HL-60 (cell line): Measurements from ENCODE around the gene ASTN2.

Experiments used
- DNase-seq, 2 experiments: peaks; one replicate each; pipeline ENCODE4 v3.0.0-alpha.2; 2010 to 2020; ENCODE audit warnings: low read depth in 1 of 2, low spot score in 1 of 2
- H3K27ac ChIP-seq: fragments of 250-450 bp; sonication (Bioruptor Pico); replicated peaks from 2 replicates; pipeline ENCODE4 v1.5.1; 2020; ENCODE audit warnings: mild to moderate bottlenecking, moderate library complexity
- H3K27me3 ChIP-seq: fragments of 250-450 bp; sonication (Bioruptor Pico); 2 replicates; pipeline ENCODE4 v1.5.1; 2021; ENCODE audit warnings: mild to moderate bottlenecking, moderate library complexity; ENCODE audit not compliant: insufficient read depth, poor library complexity, severe bottlenecking
- H3K4me3 ChIP-seq: replicated peaks from 2 replicates; pipeline ENCODE4 v1.5.1; 2011; ENCODE audit warnings: mild to moderate bottlenecking, control low read depth, low read length; ENCODE audit not compliant: insufficient read depth
- GABPA ChIP-seq: IDR thresholded peaks from 2 replicates; pipeline ENCODE4 v1.6.1; 2012; ENCODE audit warnings: low read depth
- POLR2AphosphoS5 ChIP-seq: IDR thresholded peaks from 2 replicates; pipeline ENCODE4 v1.6.1; 2012; ENCODE audit warnings: low read depth
- SPI1 ChIP-seq: IDR thresholded peaks from 2 replicates; pipeline ENCODE4 v1.6.1; 2012; ENCODE audit warnings: low read depth, mild to moderate bottlenecking, borderline replicate concordance
- TF ChIP-seq, protein P1 (sequence below): IDR thresholded peaks from 2 replicates; pipeline ENCODE4 v1.6.1; 2012; ENCODE audit warnings: low read depth; ENCODE audit not compliant: insufficient replicate concordance
- TF ChIP-seq, protein P2 (sequence below): IDR thresholded peaks from one replicate; pipeline ENCODE4 v1.5.1; 2011; ENCODE audit warnings: low read length, control low read depth, inconsistent platforms; ENCODE audit not compliant: insufficient read depth

ASTN2 gene

DNA sequence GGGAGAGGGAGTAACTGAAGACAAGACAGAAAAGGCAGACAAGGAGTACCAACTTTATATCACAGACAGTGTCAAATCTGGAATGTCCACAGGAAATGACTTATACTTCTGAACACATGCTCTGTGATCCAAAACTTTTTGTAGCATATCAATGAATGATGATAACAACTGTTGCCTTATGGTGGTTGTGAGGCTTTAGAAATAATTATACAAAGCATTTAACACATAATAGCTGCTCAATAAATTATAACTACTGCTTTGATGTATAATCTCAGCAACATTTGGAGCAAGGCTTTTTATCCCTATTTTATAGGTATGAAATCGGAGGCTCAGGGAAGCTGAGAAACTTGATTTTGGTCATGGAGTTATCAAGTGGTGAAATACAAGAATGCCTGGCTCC, 3.3 kb upstream of the ASTN2 start:
- TF ChIP-seq SPI1 (no peak), GABPA (no peak), POLR2AphosphoS5 (no peak)
- TF ChIP-seq, protein P1, sequence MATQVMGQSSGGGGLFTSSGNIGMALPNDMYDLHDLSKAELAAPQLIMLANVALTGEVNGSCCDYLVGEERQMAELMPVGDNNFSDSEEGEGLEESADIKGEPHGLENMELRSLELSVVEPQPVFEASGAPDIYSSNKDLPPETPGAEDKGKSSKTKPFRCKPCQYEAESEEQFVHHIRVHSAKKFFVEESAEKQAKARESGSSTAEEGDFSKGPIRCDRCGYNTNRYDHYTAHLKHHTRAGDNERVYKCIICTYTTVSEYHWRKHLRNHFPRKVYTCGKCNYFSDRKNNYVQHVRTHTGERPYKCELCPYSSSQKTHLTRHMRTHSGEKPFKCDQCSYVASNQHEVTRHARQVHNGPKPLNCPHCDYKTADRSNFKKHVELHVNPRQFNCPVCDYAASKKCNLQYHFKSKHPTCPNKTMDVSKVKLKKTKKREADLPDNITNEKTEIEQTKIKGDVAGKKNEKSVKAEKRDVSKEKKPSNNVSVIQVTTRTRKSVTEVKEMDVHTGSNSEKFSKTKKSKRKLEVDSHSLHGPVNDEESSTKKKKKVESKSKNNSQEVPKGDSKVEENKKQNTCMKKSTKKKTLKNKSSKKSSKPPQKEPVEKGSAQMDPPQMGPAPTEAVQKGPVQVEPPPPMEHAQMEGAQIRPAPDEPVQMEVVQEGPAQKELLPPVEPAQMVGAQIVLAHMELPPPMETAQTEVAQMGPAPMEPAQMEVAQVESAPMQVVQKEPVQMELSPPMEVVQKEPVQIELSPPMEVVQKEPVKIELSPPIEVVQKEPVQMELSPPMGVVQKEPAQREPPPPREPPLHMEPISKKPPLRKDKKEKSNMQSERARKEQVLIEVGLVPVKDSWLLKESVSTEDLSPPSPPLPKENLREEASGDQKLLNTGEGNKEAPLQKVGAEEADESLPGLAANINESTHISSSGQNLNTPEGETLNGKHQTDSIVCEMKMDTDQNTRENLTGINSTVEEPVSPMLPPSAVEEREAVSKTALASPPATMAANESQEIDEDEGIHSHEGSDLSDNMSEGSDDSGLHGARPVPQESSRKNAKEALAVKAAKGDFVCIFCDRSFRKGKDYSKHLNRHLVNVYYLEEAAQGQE, result no peak
- TF ChIP-seq, protein P2, sequence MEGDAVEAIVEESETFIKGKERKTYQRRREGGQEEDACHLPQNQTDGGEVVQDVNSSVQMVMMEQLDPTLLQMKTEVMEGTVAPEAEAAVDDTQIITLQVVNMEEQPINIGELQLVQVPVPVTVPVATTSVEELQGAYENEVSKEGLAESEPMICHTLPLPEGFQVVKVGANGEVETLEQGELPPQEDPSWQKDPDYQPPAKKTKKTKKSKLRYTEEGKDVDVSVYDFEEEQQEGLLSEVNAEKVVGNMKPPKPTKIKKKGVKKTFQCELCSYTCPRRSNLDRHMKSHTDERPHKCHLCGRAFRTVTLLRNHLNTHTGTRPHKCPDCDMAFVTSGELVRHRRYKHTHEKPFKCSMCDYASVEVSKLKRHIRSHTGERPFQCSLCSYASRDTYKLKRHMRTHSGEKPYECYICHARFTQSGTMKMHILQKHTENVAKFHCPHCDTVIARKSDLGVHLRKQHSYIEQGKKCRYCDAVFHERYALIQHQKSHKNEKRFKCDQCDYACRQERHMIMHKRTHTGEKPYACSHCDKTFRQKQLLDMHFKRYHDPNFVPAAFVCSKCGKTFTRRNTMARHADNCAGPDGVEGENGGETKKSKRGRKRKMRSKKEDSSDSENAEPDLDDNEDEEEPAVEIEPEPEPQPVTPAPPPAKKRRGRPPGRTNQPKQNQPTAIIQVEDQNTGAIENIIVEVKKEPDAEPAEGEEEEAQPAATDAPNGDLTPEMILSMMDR, result no peak
- H3K4me3 ChIP-seq, result no peak overlapping the region
- no peak for DNase-seq
- H3K27ac ChIP-seq, result no peak overlapping the region
- peaks cover 32% of the 10 kb centered on the region for H3K27me3 ChIP-seq

DNA sequence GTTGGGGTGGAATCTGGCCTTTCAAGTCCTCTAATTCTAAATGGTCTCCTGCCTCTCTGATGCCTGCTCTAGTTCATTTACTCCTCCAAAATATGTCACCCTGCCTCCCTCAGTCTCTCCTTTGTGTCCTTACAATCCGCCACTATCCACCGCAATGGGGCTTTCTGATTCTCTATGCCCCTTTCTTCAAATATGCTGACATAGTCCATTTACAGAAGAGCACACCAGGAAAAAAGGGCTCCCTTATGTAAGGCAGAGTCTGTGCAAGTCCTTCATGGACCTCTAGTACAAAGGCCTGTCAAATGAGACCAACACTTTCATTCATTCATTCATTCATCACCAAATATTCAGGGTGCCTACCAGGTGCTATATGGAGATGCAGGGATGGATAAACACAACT, 2.0 kb upstream of the ASTN2 start:
- Histone ChIP-seq H3K27ac (no peak overlapping the region), H3K27me3 (peaks cover 42% of the 10 kb centered on the region), H3K4me3 (no peak overlapping the region)
- DNase-seq, result no peak
- TF ChIP-seq POLR2AphosphoS5 (no peak), SPI1 (no peak), GABPA (no peak)
- TF ChIP-seq, protein P2, result no peak
- TF ChIP-seq, protein P1, result no peak

DNA sequence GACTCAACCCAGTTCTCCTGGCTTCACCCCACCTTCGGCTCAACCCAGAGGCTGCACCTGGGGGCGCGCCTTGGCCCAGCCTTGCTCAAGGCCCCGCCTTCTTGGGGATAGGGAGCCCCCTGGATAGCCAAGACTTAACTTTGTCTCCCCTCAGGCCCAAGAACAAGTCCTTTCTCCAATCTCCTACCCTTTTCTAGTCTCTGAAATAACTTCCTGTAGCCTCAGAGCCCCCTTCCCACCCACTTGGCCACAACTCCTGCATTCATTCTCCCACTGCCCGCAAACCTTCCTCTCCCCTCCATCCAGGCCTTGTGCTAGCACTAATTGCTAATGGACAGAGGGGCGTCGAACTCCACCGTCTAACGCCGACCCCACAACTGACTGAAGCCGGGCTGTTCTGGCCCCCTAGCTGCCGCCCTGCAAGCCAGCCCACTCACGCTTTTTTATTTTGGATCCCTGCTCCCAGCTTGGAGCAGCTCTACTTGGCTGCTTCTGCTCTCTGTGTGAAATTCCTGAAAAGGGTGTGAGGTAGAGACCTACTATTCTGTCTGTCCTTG, 579 bp upstream of the ASTN2 start:
- Histone ChIP-seq H3K4me3 (no peak overlapping the region), H3K27ac (no peak overlapping the region), H3K27me3 (peaks cover 40% of the 10 kb centered on the region)
- DNase-seq, result no peak
- TF ChIP-seq GABPA (no peak), POLR2AphosphoS5 (no peak), SPI1 (no peak)
- TF ChIP-seq, protein P1, result no peak
- TF ChIP-seq, protein P2, result no peak
